KMS-11 (cell line): Measurements from ENCODE around the gene PTPRN2.

Source experiments
- H2AFZ ChIP-seq: fragments of 200-600 bp; sonication (generic); 2 replicates; pipeline ENCODE4 v1.6.1; 2016; ENCODE audit warnings: antibody characterized with exemption, mixed run types, low read depth
- H3K27ac ChIP-seq: fragments of 200-600 bp; sonication (generic); 2 replicates; pipeline ENCODE4 v1.6.1; 2016; ENCODE audit warnings: mild to moderate bottlenecking, mixed run types
- H3K27me3 ChIP-seq: fragments of 200-600 bp; sonication (generic); 2 replicates; pipeline ENCODE4 v1.6.1; 2017; ENCODE audit warnings: mild to moderate bottlenecking, low read depth, mixed run types, moderate library complexity; ENCODE audit not compliant: insufficient read depth
- H3K36me3 ChIP-seq: fragments of 200-600 bp; sonication (generic); 2 replicates; pipeline ENCODE4 v1.6.1; 2017; ENCODE audit warnings: mild to moderate bottlenecking, mixed run types; ENCODE audit not compliant: insufficient read depth
- H3K4me1 ChIP-seq: fragments of 200-600 bp; sonication (generic); 2 replicates; pipeline ENCODE4 v1.6.1; 2016; ENCODE audit warnings: mild to moderate bottlenecking, low read depth, mixed run types; ENCODE audit not compliant: poor library complexity, severe bottlenecking
- H3K4me2 ChIP-seq: fragments of 200-600 bp; sonication (generic); 2 replicates; pipeline ENCODE4 v1.7.0; 2016; ENCODE audit warnings: mild to moderate bottlenecking, mixed run types
- H3K4me3 ChIP-seq: fragments of 200-600 bp; sonication (generic); IDR thresholded peaks from 2 replicates; pipeline ENCODE4 v1.6.1; 2017; ENCODE audit warnings: low read depth, low read length, mixed read lengths; ENCODE audit not compliant: insufficient read depth
- H3K79me2 ChIP-seq: fragments of 200-600 bp; sonication (generic); 2 replicates; pipeline ENCODE4 v1.6.1; 2016; ENCODE audit warnings: low read depth, mixed run types; ENCODE audit not compliant: insufficient read depth
- H3K9ac ChIP-seq: fragments of 200-600 bp; sonication (generic); 2 replicates; pipeline ENCODE4 v1.6.1; 2016; ENCODE audit warnings: mild to moderate bottlenecking, mixed run types
- H4K20me1 ChIP-seq: fragments of 200-600 bp; sonication (generic); 2 replicates; pipeline ENCODE4 v1.6.1; 2016; ENCODE audit warnings: mild to moderate bottlenecking, mixed run types; ENCODE audit not compliant: insufficient read depth
- CTCF ChIP-seq: fragments of 200-600 bp; sonication (generic); conservative IDR thresholded peaks from 2 replicates; pipeline ENCODE4 v1.6.1; 2017; ENCODE audit warnings: low read depth, mild to moderate bottlenecking, antibody characterized with exemption, low read length, moderate library complexity, mixed read lengths

PTPRN2 gene

GRCh38 chr7:158617737-158618128, 30.1 kb upstream of the PTPRN2 start:
- H2AFZ ChIP-seq = no peak overlapping the region
- H3K79me2 ChIP-seq = no peaks in the 10 kb centered on the region
- H4K20me1 ChIP-seq = no peaks in the 10 kb centered on the region
- H3K4me2 ChIP-seq = no peak overlapping the region
- no peak overlapping the region for H3K27ac ChIP-seq
- no peak for TF ChIP-seq CTCF
- peaks cover 4% of the 10 kb centered on the region; the same call in 1 of the 2 replicates for H3K36me3 ChIP-seq
- H3K4me1 ChIP-seq = no peaks in the 10 kb centered on the region
- H3K4me3 ChIP-seq = no peak overlapping the region
- H3K9ac ChIP-seq = no peak overlapping the region
- no peaks in the 10 kb centered on the region for H3K27me3 ChIP-seq

GRCh38 chr7:158616050-158616449, 28.4 kb upstream of the PTPRN2 start:
- Histone ChIP-seq H3K4me1 (no peaks in the 10 kb centered on the region), H3K79me2 (no peaks in the 10 kb centered on the region), H3K9ac (no peak overlapping the region), H4K20me1 (no peaks in the 10 kb centered on the region), H2AFZ (no peak overlapping the region), H3K36me3 (peaks cover 4% of the 10 kb centered on the region; the same call in 1 of the 2 replicates), H3K4me3 (no peak overlapping the region), H3K4me2 (no peak overlapping the region), H3K27ac (no peak overlapping the region), H3K27me3 (no peaks in the 10 kb centered on the region)
- no peak for TF ChIP-seq CTCF

GRCh38 chr7:158614700-158615099, 27.1 kb upstream of the PTPRN2 start:
- H3K27me3 ChIP-seq = no peaks in the 10 kb centered on the region
- H3K27ac ChIP-seq = no peak overlapping the region
- no peaks in the 10 kb centered on the region for H4K20me1 ChIP-seq
- H3K4me3 ChIP-seq = no peak overlapping the region
- peaks cover 4% of the 10 kb centered on the region; the same call in 1 of the 2 replicates for H3K36me3 ChIP-seq
- H2AFZ ChIP-seq = no peak overlapping the region
- no peaks in the 10 kb centered on the region for H3K79me2 ChIP-seq
- no peak overlapping the region for H3K9ac ChIP-seq
- no peak for TF ChIP-seq CTCF
- no peaks in the 10 kb centered on the region for H3K4me1 ChIP-seq
- no peak overlapping the region for H3K4me2 ChIP-seq

- no peak overlapping the region for H3K9ac ChIP-seq
- H3K36me3 ChIP-seq = peaks cover 4% of the 10 kb centered on the region; the same call in 1 of the 2 replicates
- H3K79me2 ChIP-seq = no peaks in the 10 kb centered on the region
- no peak overlapping the region for H3K4me3 ChIP-seq
- no peaks in the 10 kb centered on the region for H3K27me3 ChIP-seq
- no peak overlapping the region for H2AFZ ChIP-seq
- no peak overlapping the region for H3K27ac ChIP-seq
- no peak for TF ChIP-seq CTCF
- H3K4me2 ChIP-seq = no peak overlapping the region
- no peaks in the 10 kb centered on the region for H4K20me1 ChIP-seq
- no peaks in the 10 kb centered on the region for H3K4me1 ChIP-seq
These were observed 25.9 kb upstream of the PTPRN2 start for GRCh38 chr7:158613481-158613880.
